Endodermal cell (in vitro differentiated cells): ENCODE data around the gene MGAT5. TPM values are rescaled to one million over a fixed set of nuclear protein-coding genes. Genes with fewer than 3 reads are reported as not detected.

Experiments
- DNase-seq: peaks from one replicate; pipeline ENCODE4 v3.0.0-alpha.2; 2017
- H3K27ac ChIP-seq: 2 replicates; pipeline ENCODE4 v1.5.1; 2013; ENCODE audit warnings: mild to moderate bottlenecking, low read depth, low read length, moderate library complexity
- H3K27me3 ChIP-seq: 2 replicates; pipeline ENCODE4 v1.6.1; 2013; ENCODE audit warnings: mild to moderate bottlenecking, low read length, moderate library complexity; ENCODE audit not compliant: insufficient read depth, control insufficient read depth, poor library complexity, severe bottlenecking
- H3K36me3 ChIP-seq: 2 replicates; pipeline ENCODE4 v1.7.0; 2013; ENCODE audit warnings: mild to moderate bottlenecking, low read length, moderate library complexity; ENCODE audit not compliant: control insufficient read depth, insufficient read depth
- H3K4me1 ChIP-seq: one replicate; pipeline ENCODE4 v1.7.0; 2013; ENCODE audit warnings: low read length; ENCODE audit not compliant: control insufficient read depth, insufficient read depth
- H3K4me3 ChIP-seq: 2 replicates; pipeline ENCODE4 v1.5.1; 2013; ENCODE audit warnings: mild to moderate bottlenecking, low read length, moderate library complexity
- H3K9ac ChIP-seq: 2 replicates; pipeline ENCODE4 v1.6.1; 2013; ENCODE audit warnings: mild to moderate bottlenecking, low read length, moderate library complexity; ENCODE audit not compliant: poor library complexity, severe bottlenecking; ENCODE audit errors: extremely low read depth
- H3K9me3 ChIP-seq: 2 replicates; pipeline ENCODE4 v1.6.1; 2013; ENCODE audit warnings: mild to moderate bottlenecking, low read length, moderate library complexity; ENCODE audit not compliant: control insufficient read depth
- H3K27ac Mint-ChIP-seq: 2 replicates; pipeline ENCODE4 v1.8.0; 2020; ENCODE audit warnings: mixed read lengths
- H3K27me3 Mint-ChIP-seq: 2 replicates; pipeline ENCODE4 v1.8.0; 2021; ENCODE audit warnings: mild to moderate bottlenecking, mixed read lengths; ENCODE audit not compliant: insufficient read depth
- H3K36me3 Mint-ChIP-seq: 2 replicates; pipeline ENCODE4 v1.8.0; 2020; ENCODE audit warnings: low read depth, mixed read lengths
- H3K4me1 Mint-ChIP-seq: 2 replicates; pipeline ENCODE4 v1.8.0; 2020; ENCODE audit warnings: mixed read lengths
- H3K4me3 Mint-ChIP-seq: 2 replicates; pipeline ENCODE4 v1.8.0; 2020; ENCODE audit warnings: mild to moderate bottlenecking, moderate library complexity, mixed read lengths
- H3K9me3 Mint-ChIP-seq: 2 replicates; pipeline ENCODE4 v1.8.0; 2020; ENCODE audit warnings: mild to moderate bottlenecking, mixed read lengths
- WGBS, 2 experiments: methylation state at CpG; one replicate each; pipeline versions ENCODE4 v1.1.5 to v1.1.7; 2013; ENCODE audit warnings: missing lambda C conversion rate in 2 of 2, mixed read lengths in 1 of 2; ENCODE audit not compliant: insufficient coverage in 1 of 2, insufficient read length in 1 of 2; 5-methylcytosine and 5-hydroxymethylcytosine counted together
- total RNA-seq, 2 donors: library from RNA; stranded (reverse); fragmentation: NEBNext Ultra II Directional in 1 of 2; extraction: Animal tissue kit (Norgen Biotek cat#: 25700) in 1 of 2; gene quantifications; 2 replicates in 1 of 2; 3 replicates in 1 of 2; pipeline ENCODE4 v1.2.1, GENCODE V29; 2021
- TF ChIP-seq, protein P1 (sequence below): fragments of 200-600 bp; sonication (generic); conservative IDR thresholded peaks from 2 replicates; pipeline ENCODE4 v1.5.0; 2021; ENCODE audit warnings: antibody characterized with exemption, mild to moderate bottlenecking

Gene MGAT5
- total RNA-seq, 2 donors from 2014 or later: 57.2 to 78.4 TPM

DNA sequence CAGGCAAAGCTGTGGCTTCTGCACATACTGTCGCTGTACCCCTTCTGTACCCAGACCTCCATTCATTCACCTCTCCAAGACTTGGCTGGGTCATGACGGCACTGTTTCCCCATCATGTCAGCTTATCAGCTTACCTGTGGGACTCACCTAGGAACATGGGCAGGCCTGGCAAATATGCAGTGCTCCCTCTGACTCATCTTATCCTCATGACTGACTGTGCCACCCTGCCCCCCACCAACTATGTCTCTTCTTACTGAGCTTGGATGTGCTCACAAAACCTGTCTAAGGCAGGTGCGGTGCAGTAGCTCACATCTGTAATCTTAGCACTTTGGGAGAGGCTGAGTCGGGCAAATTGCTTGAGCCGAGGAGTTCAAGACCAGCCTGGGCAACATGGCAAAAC, 152.4 kb downstream of the MGAT5 start:
- Histone ChIP-seq H3K9ac (no peak overlapping the region), H3K4me1 (no peaks in the 10 kb centered on the region), H3K27ac (no peak overlapping the region), H3K9me3 (no peaks in the 10 kb centered on the region), H3K36me3 (no peaks in the 10 kb centered on the region), H3K4me3 (no peak overlapping the region), H3K27me3 (no peaks in the 10 kb centered on the region)
- Mint-ChIP-seq H3K4me3 (no peak overlapping the region), H3K4me1 (peaks cover 4% of the 10 kb centered on the region), H3K36me3 (peaks cover 9% of the 10 kb centered on the region), H3K9me3 (no peaks in the 10 kb centered on the region), H3K27me3 (no peaks in the 10 kb centered on the region), H3K27ac (no peak overlapping the region)
- 92 to 95% methylated on average over 4 to 5 of the region's 5 CpGs for WGBS, 2 experiments
- DNase-seq: no peak
- TF ChIP-seq, protein P1, sequence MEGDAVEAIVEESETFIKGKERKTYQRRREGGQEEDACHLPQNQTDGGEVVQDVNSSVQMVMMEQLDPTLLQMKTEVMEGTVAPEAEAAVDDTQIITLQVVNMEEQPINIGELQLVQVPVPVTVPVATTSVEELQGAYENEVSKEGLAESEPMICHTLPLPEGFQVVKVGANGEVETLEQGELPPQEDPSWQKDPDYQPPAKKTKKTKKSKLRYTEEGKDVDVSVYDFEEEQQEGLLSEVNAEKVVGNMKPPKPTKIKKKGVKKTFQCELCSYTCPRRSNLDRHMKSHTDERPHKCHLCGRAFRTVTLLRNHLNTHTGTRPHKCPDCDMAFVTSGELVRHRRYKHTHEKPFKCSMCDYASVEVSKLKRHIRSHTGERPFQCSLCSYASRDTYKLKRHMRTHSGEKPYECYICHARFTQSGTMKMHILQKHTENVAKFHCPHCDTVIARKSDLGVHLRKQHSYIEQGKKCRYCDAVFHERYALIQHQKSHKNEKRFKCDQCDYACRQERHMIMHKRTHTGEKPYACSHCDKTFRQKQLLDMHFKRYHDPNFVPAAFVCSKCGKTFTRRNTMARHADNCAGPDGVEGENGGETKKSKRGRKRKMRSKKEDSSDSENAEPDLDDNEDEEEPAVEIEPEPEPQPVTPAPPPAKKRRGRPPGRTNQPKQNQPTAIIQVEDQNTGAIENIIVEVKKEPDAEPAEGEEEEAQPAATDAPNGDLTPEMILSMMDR: no peak

DNA sequence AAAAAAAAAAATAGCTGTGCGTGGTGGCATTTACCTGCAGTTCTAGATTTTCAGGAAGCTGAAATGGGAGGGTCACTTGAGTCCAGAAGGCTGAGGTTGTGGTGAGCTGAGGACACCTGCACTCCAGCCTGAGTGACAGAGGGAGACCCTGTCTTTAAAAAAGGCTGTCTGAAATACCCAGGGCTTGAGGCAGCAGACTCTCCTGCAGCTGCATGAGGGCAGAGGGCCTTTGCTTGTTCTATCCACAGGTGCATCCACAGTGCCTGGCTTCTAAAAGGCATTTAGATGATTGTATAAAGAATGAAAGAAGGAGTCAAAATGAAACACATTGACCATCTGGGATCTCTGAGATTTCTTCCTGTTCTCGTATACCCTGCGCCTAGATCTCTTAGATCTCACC, 152.9 kb downstream of the MGAT5 start:
- Mint-ChIP-seq H3K36me3 (peaks cover 9% of the 10 kb centered on the region), H3K27ac (no peak overlapping the region), H3K27me3 (no peaks in the 10 kb centered on the region), H3K9me3 (no peaks in the 10 kb centered on the region), H3K4me3 (no peak overlapping the region), H3K4me1 (peaks cover 4% of the 10 kb centered on the region)
- no peaks in the 10 kb centered on the region for H3K9me3 ChIP-seq
- no peaks in the 10 kb centered on the region for H3K36me3 ChIP-seq
- no peak for DNase-seq
- no peaks in the 10 kb centered on the region for H3K4me1 ChIP-seq
- no peak overlapping the region for H3K27ac ChIP-seq
- WGBS, 2 experiments: 91 to 100% methylated on average over 3 of the region's 3 CpGs
- no peaks in the 10 kb centered on the region for H3K27me3 ChIP-seq
- H3K9ac ChIP-seq: no peak overlapping the region
- TF ChIP-seq, protein P1: no peak
- no peak overlapping the region for H3K4me3 ChIP-seq

DNA sequence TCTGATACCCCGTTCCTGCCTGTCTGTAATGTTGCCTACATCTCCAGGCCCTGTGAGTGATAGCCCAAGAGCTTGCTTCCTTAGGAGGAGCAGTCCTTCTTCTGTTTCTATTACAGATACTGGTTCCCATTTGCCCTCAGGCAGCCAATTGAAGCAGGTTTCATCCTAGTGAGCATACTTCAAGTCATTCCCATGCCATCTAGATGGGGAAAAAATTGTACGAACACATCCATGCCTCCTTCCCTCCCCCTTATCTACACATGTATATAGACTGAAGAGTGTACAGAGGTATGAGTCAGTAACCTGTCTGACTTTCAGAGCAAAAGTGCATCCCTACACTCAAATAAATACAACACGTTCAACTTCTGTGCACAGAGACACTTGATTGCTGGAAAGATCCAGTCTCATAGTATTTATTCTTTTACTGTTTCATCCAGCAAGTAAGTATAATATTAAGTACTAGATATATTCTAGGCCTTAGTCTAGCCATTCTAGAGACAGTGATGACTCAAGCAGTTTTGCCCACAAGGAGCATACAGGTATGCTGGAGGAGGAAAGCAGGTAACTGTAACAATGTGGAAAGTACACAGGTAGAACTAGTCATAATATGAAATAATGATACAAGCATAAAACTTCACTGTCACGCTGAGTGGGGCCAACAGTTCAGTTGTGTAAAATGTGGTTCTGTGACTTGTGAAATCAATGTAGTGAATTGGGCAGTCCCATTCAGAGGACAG, 153.4 kb downstream of the MGAT5 start:
- TF ChIP-seq, protein P1: no peak
- H3K27ac Mint-ChIP-seq: no peak overlapping the region
- no peaks in the 10 kb centered on the region for H3K27me3 Mint-ChIP-seq
- peaks cover 9% of the 10 kb centered on the region for H3K36me3 Mint-ChIP-seq
- H3K4me1 Mint-ChIP-seq: peaks cover 4% of the 10 kb centered on the region
- no peaks in the 10 kb centered on the region for H3K27me3 ChIP-seq
- H3K4me1 ChIP-seq: no peaks in the 10 kb centered on the region
- H3K36me3 ChIP-seq: no peaks in the 10 kb centered on the region
- no peaks in the 10 kb centered on the region for H3K9me3 Mint-ChIP-seq
- H3K4me3 ChIP-seq: no peak overlapping the region
- no peak overlapping the region for H3K9ac ChIP-seq
- DNase-seq: no peak
- no peaks in the 10 kb centered on the region for H3K9me3 ChIP-seq
- no peak overlapping the region for H3K4me3 Mint-ChIP-seq
- WGBS, 2 experiments: 87 to 100% methylated on average over 2 to 4 of the region's 4 CpGs
- no peak overlapping the region for H3K27ac ChIP-seq
